GM19468 (cell line): ENCODE data around the gene SDR42E2.
"Not testable (repeated sequence)": the region's sequence is repeated elsewhere in the genome, so short reads cannot be mapped to it uniquely, and the experiment has no call there.

Source experiments
- ATAC-seq: cut with Tn5 transposase; IDR thresholded peaks from one replicate; pipeline ENCODE4 v1.9.1; 2021; ENCODE audit warnings: mild to moderate bottlenecking, moderate library complexity, moderate number of reproducible peaks; ENCODE audit not compliant: unreplicated experiment; ENCODE audit errors: extremely low read depth

The SDR42E2 gene

DNA sequence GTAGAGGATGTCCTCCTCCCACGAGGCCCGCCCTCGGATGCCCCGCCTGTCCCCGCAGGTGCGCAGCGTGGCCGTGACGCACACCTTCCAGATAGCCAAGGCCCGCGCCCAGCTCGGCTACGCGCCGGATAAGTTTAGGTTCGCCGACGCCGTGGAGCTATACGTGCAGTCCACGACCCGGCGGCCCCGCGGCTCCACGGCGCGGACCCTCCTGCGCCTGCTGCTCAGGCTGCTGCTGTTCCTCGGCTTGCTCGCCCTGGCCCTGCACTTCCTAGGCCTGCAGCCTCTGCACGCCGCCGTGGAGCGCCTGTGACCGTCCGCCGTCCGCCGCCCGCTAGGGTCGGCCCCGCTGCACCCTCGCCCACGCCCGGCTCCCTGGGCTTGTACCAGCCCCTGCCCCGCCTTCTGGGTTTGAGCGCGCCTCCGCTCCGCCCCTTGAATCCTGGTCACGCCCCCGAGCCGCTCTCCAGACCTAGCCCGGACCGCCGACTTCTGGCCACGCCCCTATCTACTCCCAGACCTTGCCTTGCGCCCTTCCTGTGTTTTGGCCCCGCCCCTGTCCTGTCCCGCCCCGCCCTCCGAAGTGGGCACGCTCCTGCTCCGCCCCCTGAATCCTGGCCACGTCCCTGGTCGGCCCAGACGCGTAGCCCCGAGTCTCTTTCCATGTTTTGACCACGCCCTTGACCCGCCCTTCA is 27.9 kb downstream of the SDR42E2 start:
- ATAC-seq, result peak; percentile 36

- ATAC-seq, result peak; percentile 7
Measured at GRCh38 chr16:22190776-22191531, 28.6 kb downstream of the SDR42E2 start.

DNA sequence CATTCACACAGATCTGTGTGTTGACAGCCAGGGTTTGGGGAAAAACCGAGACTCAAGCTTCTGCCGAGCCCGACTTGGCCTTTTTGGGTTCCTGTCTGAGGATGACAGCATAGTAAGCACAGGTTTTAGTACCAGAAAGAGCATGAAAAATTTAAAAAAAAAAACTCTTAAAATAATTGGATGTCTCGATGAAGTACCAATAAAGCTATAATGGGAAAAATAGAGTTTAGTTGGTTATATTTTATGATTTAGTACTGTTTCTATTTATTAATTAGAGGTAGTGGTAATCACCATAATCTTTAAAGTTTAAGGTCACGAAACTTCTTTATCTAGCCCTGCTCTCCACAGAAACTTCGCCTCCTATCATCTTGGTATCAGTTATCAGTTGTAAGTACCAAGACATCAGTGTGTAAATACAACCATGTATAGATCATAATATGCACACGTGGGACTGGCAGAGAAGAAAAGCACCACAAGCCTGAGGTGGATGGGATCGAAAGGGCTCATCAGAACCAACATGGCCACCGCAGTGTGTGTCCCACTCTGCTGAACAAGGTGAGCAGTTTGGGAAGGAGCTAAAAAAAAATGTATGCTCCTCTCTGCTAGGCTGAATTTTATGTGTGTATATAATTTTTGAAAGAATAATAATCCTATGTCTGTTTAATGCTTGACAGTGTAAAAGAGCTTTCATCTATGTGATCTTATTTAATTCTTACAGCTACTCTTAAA is 29.4 kb downstream of the SDR42E2 start:
- no peak for ATAC-seq

- peak; percentile 15 for ATAC-seq
Measured at GRCh38 chr16:22192261-22193062, 30.2 kb downstream of the SDR42E2 start.

GRCh38 chr16:22193063-22193411 is 30.7 kb downstream of the SDR42E2 start:
- ATAC-seq, result no peak

DNA sequence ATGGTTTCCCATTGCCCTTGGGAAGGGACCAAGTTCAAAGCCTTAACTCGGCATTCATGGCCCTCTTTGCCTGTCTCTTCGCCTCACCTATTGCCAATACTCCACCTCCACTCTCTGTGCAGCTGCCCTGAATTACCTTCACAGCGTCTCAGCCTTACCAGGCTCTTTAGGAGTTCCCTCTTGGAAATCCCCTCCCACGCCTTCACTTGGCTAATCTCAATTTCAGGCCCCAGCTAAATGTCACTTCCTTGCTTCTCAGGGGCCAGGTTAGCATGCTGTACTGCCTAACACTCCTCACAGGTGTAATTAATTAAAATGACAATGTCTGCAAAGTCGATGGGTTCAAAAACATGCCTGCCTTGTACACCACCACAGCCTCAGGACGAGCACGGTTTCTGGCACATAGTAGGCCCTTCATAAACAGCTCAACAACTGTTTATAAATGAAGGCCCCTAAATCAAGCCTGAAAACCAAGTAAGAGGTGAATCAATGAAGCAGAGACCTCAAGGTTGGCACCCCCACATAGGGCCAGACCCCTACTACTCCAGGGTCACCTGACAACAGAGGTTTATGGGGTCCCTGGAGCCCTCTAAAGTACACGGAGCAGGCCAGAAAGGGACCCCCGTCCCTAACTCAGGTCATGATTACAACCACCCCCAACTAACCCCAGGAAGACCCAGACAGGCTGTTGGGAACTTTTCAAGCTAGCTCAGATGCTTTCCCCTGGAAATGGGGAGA is 32.6 kb downstream of the SDR42E2 start:
- ATAC-seq, result no peak

GRCh38 chr16:22195445-22195694 is 33.1 kb downstream of the SDR42E2 start:
- no peak for ATAC-seq

DNA sequence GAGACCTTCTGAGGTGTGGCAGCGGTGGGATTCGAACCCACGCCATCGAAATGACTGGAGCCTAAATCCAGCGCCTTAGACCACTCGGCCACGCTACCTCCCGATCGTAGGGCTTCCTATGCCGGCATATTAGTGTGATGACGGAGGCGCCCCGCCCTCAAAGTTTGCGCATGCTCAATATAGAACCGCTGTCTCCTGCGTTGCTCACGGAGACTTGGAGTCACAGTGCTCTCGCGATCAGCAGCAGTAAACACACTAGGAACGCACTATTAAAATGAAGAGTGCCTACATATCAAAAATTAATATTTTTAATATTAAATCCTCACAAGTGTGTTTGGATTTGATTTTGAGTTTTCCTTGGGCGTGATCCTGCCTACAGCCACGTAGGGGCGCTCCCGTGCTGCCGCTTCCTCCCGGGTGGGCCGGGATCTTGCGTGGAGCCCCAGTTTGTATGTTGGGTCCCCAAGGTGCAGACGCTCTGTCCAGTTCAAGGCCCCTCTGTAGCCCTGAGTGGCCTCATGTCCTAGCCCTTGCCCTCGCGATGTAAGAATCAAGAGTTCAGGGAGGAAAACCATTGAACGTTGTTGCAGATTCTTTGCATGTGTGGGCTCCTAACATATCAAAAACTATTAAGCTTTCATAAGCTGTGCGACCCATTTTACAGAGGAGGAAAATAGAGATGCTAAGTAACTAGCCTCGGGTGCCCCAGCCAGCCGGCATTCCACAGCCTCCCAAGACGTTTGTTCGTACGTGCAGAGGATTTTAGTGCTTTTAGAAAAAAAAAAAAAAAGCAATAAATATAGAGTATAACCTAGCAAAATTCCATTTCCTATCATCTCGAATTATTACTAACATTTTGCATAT is 33.6 kb downstream of the SDR42E2 start:
- peak; percentile 25 for ATAC-seq

DNA sequence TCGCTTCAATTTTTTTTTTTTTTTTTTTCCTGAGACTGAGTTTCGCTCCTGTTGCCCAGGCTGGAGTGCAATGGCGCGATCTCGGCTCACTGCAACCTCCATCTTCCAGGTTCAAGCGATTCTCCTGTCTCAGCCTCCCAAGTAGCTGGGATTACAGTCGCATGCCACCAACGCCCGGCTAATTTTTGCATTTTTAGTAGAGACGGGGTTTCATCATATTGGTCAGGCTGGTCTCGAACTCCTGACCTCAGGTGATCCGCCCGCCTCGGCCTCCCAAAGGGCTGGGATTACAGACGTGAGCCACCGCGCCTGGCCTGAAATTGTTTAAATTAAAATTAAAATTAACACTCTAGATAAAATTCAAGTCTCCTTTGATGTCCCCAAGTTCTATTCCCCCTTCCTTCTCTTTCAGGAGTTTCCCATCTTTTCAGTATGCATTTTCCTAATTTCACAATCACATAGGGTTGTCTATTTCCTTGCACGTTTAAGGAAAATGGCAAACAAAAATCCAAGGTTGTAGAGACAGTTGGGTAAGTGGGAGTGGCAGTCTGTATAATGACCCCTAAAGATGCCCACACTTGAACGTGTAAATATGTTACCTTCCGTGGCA is 34.4 kb downstream of the SDR42E2 start:
- not testable (repeated sequence) for ATAC-seq

GRCh38 chr16:22198547-22199293 is 36.4 kb downstream of the SDR42E2 start:
- ATAC-seq, result no peak

GRCh38 chr16:22202261-22202637 is 39.9 kb downstream of the SDR42E2 start:
- ATAC-seq, result no peak

DNA sequence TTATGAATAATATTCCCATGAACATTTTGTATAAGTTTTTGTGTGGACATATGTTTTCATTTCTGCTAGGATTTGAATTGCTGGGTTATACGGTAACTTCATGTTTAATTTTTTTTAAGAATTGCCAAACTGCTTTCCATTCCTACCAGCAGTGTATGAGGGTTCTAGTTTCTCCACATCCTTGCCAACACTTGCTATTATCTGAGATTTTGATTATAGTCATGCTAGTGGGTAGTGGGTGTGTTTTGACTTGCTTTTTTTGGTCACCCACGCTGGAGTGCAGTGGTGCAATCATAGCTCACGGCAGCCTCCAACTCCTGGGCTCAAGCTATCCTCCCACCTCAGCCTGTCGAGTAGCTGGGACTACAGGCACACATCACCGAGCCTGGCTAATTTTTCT is 40.8 kb downstream of the SDR42E2 start:
- ATAC-seq, result no peak

GRCh38 chr16:22204091-22204655 is 41.9 kb downstream of the SDR42E2 start:
- ATAC-seq, result no peak

DNA sequence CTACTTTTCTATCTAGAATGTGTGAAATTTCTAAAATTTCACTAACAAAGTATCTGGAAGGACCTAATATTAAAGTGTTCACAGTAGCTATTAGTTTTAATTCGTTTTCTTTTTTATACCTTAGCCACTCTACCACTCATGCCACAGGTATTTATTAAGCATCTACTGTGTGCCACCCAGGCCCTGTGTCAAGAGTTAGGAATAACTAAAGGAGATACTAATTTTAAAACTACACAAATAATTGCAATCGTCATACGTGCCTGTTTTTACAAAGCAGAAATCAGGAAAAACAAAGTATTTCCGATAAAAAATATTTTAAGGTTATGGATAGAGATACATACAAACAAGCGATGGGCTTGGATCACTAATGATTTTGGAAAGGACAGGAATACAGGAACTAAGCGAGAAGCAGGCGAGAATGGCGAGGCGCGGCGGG is 43.3 kb downstream of the SDR42E2 start:
- no peak for ATAC-seq

DNA sequence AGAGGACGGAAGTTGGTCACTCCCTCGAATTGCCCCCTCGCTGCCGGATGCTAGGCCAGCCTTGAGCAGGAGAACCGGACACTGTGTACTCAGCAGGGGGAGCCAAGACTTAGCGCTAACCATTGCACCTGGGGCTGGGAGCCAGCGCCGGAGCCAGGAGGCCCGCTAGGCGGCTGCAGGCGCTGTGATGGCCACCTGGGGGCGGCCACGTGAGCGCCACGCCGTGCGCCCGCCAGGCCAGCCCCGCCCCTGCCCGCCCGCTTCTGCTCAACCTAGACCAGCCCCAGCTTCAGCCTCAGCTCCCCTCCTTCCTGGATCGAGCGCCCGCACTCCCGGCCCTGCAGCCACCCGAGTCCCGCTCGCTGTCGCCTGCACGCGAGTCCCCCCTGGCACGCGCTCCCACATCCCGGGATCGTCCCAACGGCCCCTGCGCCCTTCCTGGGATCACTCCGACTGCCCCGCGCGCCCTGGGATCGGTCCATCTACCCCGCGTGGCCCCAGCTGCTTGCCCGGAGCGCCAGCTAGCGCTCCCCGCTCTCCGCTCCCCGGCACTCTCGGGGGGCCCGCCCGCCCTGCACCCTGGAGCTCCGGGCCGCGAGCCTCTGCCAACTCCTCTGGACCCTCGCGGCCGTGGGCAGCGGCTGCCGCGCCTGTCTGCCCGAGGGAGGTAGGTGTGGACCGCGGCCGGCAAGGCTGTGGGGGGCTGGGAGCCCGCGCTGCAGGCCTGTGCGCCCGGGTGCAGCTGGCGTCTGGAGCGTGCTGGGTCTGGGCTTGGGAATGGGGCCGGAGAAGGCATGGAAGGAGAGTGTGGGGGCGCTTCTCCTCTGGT is 43.9 kb downstream of the SDR42E2 start, which contains the start of gene EEF2K:
TSS of gene EEF2K (plus strand) at position 266 of the 829 bp plus-strand sequence. CDS start 19,452 bp downstream, outside the sequence.
- ATAC-seq, result peak; percentile 75

- ATAC-seq, result no peak
Measured at GRCh38 chr16:22206842-22207714, 44.8 kb downstream of the SDR42E2 start.
